ENCODE measurements around the gene ARHGAP29.

DNA sequence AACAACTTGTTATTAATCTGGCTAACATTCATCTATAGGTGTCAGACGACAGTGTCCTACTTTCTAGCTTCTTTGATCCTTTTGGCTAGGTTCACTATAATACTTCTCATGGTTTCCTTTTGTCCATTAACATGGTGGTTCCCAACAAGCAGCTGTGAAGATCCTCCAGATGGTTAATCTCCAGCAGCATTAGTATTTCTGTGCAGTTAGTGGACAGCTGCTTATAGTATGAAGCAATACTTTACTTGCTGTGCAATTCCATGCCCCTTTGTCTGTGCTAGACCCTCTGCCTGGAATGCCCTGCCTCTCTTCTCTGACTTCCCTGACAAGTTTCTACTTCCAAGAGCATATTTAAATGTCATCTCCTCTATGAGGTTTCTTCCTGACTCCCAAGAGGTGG is 41.7 kb upstream of the ARHGAP29 start:
- TF ChIP-seq, protein P1, sequence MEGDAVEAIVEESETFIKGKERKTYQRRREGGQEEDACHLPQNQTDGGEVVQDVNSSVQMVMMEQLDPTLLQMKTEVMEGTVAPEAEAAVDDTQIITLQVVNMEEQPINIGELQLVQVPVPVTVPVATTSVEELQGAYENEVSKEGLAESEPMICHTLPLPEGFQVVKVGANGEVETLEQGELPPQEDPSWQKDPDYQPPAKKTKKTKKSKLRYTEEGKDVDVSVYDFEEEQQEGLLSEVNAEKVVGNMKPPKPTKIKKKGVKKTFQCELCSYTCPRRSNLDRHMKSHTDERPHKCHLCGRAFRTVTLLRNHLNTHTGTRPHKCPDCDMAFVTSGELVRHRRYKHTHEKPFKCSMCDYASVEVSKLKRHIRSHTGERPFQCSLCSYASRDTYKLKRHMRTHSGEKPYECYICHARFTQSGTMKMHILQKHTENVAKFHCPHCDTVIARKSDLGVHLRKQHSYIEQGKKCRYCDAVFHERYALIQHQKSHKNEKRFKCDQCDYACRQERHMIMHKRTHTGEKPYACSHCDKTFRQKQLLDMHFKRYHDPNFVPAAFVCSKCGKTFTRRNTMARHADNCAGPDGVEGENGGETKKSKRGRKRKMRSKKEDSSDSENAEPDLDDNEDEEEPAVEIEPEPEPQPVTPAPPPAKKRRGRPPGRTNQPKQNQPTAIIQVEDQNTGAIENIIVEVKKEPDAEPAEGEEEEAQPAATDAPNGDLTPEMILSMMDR (IDR thresholded peaks at IDR 0.05), result no peak
- TF ChIP-seq POLR2AphosphoS5 (IDR thresholded peaks at IDR 0.05; ENCODE audit: insufficient read depth in 1 of 2, low read depth in 1 of 2), result no peak

All from vagina (tissue), 2 donors.